ENCODE measurements around the gene SLC9A3.
A peak's percentile ranks its signal among the peaks of the same experiment; 100 is the strongest.
"Not testable (repeated sequence)": the region's sequence is repeated elsewhere in the genome, so short reads cannot be mapped to it uniquely, and the experiment has no call there.

Gene SLC9A3

GRCh38 chr5:477247-477646 lies 47.0 kb downstream of the SLC9A3 start:
- TF ChIP-seq CTCF (IDR thresholded peaks at IDR 0.05; ENCODE audit: extremely low read depth, insufficient read depth, missing control alignments), result no peak
- DNase-seq (ENCODE audit: low spot score), result no peak
- in situ Hi-C loops (cut with MboI; ENCODE audit: low pct_unique_long_range_greater_than_20kb, low sequenced_read_pairs, unreplicated experiment), result no loop called here

GRCh38 chr5:476814-477175 lies 47.5 kb downstream of the SLC9A3 start:
- DNase-seq (ENCODE audit: low spot score), result no peak
- TF ChIP-seq CTCF (IDR thresholded peaks at IDR 0.05; ENCODE audit: extremely low read depth, insufficient read depth, missing control alignments), result no peak
- in situ Hi-C loops (cut with MboI; ENCODE audit: low pct_unique_long_range_greater_than_20kb, low sequenced_read_pairs, unreplicated experiment), result no loop called here

GRCh38 chr5:476102-476813 lies 48.0 kb downstream of the SLC9A3 start:
- no peak for TF ChIP-seq CTCF (IDR thresholded peaks at IDR 0.05; ENCODE audit: extremely low read depth, insufficient read depth, missing control alignments)
- in situ Hi-C loops (cut with MboI; ENCODE audit: low pct_unique_long_range_greater_than_20kb, low sequenced_read_pairs, unreplicated experiment), result no loop called here
- no peak for DNase-seq (ENCODE audit: low spot score)

GRCh38 chr5:475704-476101 lies 48.5 kb downstream of the SLC9A3 start:
- peak; percentile 27 for DNase-seq (ENCODE audit: low spot score)
- in situ Hi-C loops (cut with MboI; ENCODE audit: low pct_unique_long_range_greater_than_20kb, low sequenced_read_pairs, unreplicated experiment), result no loop called here
- TF ChIP-seq CTCF (IDR thresholded peaks at IDR 0.05; ENCODE audit: extremely low read depth, insufficient read depth, missing control alignments), result no peak

GRCh38 chr5:474840-475661 lies 49.2 kb downstream of the SLC9A3 start:
- TF ChIP-seq CTCF (IDR thresholded peaks at IDR 0.05; ENCODE audit: extremely low read depth, insufficient read depth, missing control alignments), result no peak
- DNase-seq (ENCODE audit: low spot score), result peak; percentile 51

GRCh38 chr5:474232-474839 lies 49.9 kb downstream of the SLC9A3 start:
- DNase-seq (ENCODE audit: low spot score); in situ Hi-C loops (cut with MboI; ENCODE audit: low pct_unique_long_range_greater_than_20kb, low sequenced_read_pairs, unreplicated experiment): not testable (repeated sequence)

More at GRCh38 chr5:474840-475661, 49.2 kb downstream of the SLC9A3 start:
- in situ Hi-C loops (cut with MboI; ENCODE audit: low pct_unique_long_range_greater_than_20kb, low sequenced_read_pairs, unreplicated experiment), result no loop called here

All from GM13977 (cell line).